Psoas muscle (tissue), 8 donors: ENCODE results near the gene AEN. TPM values are rescaled to one million over a fixed set of nuclear protein-coding genes. Genes with fewer than 3 reads are reported as not detected.

Experiments
- ATAC-seq, 4 donors: fragments of 200-7000 bp; cut with Tn5 transposase; one replicate each; pipeline ENCODE4 v1.9.1; 2020; ENCODE audit warnings: moderate library complexity in 3 of 4, mild to moderate bottlenecking in 2 of 4
- DNase-seq, 2 donors: peaks; one replicate each; pipeline ENCODE4 v3.0.0-alpha.2; 2020
- H3K27ac ChIP-seq: fragments of 200-600 bp; one replicate; pipeline ENCODE4 v1.8.0; 2022
- H3K27me3 ChIP-seq, 3 donors: fragments of 200-600 bp in 1 of 3; one replicate each; pipeline versions ENCODE4 v1.6.1 to v1.8.0; 2013 to 2022; ENCODE audit warnings: low read length in 2 of 3, mild to moderate bottlenecking in 2 of 3, moderate library complexity in 1 of 3; ENCODE audit not compliant: insufficient read depth in 3 of 3
- H3K36me3 ChIP-seq, 2 donors: fragments of 200-600 bp in 1 of 2; one replicate each; pipeline versions ENCODE4 v1.6.1 to v1.8.0; 2013 to 2022; ENCODE audit warnings: low read depth in 1 of 2, mild to moderate bottlenecking in 1 of 2, moderate library complexity in 1 of 2; ENCODE audit not compliant: insufficient read depth in 1 of 2
- H3K4me1 ChIP-seq: fragments of 200-600 bp; one replicate; pipeline ENCODE4 v1.8.0; 2022
- H3K4me3 ChIP-seq: fragments of 200-600 bp; one replicate; pipeline ENCODE4 v1.8.0; 2022; ENCODE audit warnings: mild to moderate bottlenecking
- H3K9me3 ChIP-seq: fragments of 200-600 bp; one replicate; pipeline ENCODE4 v1.8.0; 2022
- WGBS, 3 donors: extraction: QIAGEN DNeasy Blood & Tissue Kit; methylation state at CpG; one replicate each; pipeline versions ENCODE4 v1.1.6 to v1.1.7; 2013; 5-methylcytosine and 5-hydroxymethylcytosine counted together
- intact Hi-C, 2 donors: fragments of 100-400 bp; cut with DNase I; formaldehyde crosslinking; loops; one replicate each; pipeline versions ENCODE4 v1.11.0 to v1.14.2; 2022
- polyA plus RNA-seq, 3 donors: library from polyadenylated mRNA; stranded (reverse); fragments of 200-250 nt; gene quantifications; one replicate each; pipeline ENCODE4 v1.2.3, GENCODE V29; 2013
- total RNA-seq, 4 donors: library from RNA; stranded (reverse); fragmentation: NEBNext Ultra II Directional in 2 of 4; extraction: Animal tissue kit (Norgen Biotek cat#: 25700) in 2 of 4; gene quantifications; one replicate each; pipeline versions ENCODE4 v1.2.1 to v1.2.4, GENCODE V29; 2021 to 2023
- TF ChIP-seq, protein P1 (sequence below): fragments of 200-600 bp; IDR thresholded peaks from one replicate; pipeline ENCODE4 v1.8.0; 2022; ENCODE audit warnings: antibody characterized with exemption
- donor health status: healthy with polysubstance abuse.
- donor health status: DM: no; HTN: no; CAD: no; lungs with moderate emphysema.
- donor health status: Bipolar disorder and iron deficiency.
- donor health status: healthy.
- donor health status: DM: yes; HTN: yes; CAD: no.
- donor health status: DM: no; HTN: no; CAD: no.
- donor health status: DM: no; HTN: no; CAD: no.
- donor health status: DM: yes; HTN: yes; CAD: no.

The AEN gene
- total and polyA plus RNA-seq, 7 donors, result 10.1 to 46.6 (median 32.2) TPM

DNA sequence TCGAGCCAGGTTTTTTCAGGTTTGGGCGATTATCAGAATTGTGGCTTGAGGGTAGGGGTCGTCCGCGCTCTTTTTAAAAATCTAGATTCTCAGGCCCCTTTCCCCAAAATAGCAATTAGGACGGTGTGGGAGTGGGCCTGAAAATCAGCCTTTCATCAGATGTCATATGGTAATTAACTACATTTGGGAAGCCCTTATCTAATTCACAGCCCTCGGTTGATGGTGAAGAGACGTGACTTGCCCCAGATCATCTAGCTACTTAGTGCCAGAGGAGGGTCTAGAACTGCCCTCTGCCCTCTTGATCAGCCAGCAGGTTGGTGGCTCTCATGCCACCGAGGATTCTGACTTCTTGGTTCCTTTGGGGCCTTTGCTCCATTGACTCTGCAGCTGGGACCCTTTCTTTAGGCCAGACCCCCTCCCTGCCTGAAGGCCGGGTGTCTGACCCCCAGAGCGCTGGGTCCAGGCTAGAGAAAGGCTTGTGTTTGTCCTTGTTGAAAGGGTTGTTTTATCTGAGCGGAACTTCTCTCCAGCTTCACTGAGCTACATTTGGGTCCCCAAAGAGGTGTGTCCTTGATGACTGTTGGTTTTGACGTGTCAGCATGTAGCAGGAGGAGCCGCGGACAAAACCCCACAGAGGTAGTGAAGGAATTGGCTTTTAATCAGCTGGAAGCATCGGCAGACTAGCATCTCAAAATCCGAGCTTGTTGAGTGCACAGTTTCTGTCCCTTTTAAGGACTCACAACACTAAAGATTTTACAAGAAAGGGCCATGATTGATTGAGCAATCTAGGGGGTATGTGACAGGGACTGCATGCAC is 857 bp downstream of the AEN start:
- 28 to 31% (median 29%) methylated on average over 17 of the region's 17 CpGs for WGBS, 3 donors
- Histone ChIP-seq H3K4me1 (peaks cover 26% of the 10 kb centered on the region), H3K9me3 (no peaks in the 10 kb centered on the region), H3K4me3 (peak overlapping the region; percentile 74), H3K27ac (peak overlapping the region; percentile 92), H3K36me3 (peaks cover 0 to 18% of the 10 kb centered on the region in 2 donors), H3K27me3 (no peaks in the 10 kb centered on the region)
- ATAC-seq, result peak in 1 of 4 donors; percentile 20
- DNase-seq, result no peak
- TF ChIP-seq, protein P1, sequence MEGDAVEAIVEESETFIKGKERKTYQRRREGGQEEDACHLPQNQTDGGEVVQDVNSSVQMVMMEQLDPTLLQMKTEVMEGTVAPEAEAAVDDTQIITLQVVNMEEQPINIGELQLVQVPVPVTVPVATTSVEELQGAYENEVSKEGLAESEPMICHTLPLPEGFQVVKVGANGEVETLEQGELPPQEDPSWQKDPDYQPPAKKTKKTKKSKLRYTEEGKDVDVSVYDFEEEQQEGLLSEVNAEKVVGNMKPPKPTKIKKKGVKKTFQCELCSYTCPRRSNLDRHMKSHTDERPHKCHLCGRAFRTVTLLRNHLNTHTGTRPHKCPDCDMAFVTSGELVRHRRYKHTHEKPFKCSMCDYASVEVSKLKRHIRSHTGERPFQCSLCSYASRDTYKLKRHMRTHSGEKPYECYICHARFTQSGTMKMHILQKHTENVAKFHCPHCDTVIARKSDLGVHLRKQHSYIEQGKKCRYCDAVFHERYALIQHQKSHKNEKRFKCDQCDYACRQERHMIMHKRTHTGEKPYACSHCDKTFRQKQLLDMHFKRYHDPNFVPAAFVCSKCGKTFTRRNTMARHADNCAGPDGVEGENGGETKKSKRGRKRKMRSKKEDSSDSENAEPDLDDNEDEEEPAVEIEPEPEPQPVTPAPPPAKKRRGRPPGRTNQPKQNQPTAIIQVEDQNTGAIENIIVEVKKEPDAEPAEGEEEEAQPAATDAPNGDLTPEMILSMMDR, result no peak
- intact Hi-C loops, result loop anchor here in 1 of 2 donors (5.0 kb wide), 1 partner anchor 275 kb away; the partner anchor contains the start of gene HAPLN3

DNA sequence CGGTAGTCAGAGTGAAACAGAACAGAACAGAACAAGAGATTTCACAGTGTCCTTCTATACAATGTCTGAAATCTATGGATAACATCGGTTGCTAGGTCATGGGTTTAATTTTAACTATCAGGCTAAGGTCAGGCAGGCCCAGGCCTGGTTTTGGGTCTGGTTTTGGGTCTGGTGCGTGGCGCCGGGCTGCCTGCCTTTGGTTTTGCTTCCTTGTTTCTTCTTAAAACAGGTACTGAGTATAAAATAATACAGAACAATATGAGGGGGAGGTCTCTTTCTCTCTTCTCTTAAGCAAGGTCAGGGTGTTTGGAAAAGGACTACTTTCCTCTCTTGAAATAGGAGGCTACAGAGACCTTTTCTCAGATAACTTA is 1.4 kb downstream of the AEN start:
- ATAC-seq (no peak), DNase-seq (no peak)
- Histone ChIP-seq H3K27me3 (no peaks in the 10 kb centered on the region), H3K4me3 (peak overlapping the region; percentile 74), H3K9me3 (no peaks in the 10 kb centered on the region), H3K36me3 (peaks cover 0 to 23% of the 10 kb centered on the region in 2 donors), H3K4me1 (peaks cover 30% of the 10 kb centered on the region), H3K27ac (peak overlapping the region; percentile 92)
- WGBS, 3 donors, result 68 to 74% (median 71%) methylated on average over 5 of the region's 5 CpGs
- intact Hi-C loops, result loop anchor here in 1 of 2 donors (5.0 kb wide), 1 partner anchor 275 kb away; the partner anchor contains the start of gene HAPLN3
- TF ChIP-seq, protein P1, result no peak

- H3K9me3 ChIP-seq, result no peaks in the 10 kb centered on the region
- peaks cover 34% of the 10 kb centered on the region for H3K4me1 ChIP-seq
- DNase-seq (no peak), ATAC-seq (peak in 3 of 4 donors; percentile 28 to 44 (median 36))
- intact Hi-C loops, result loop anchor here in 1 of 2 donors (5.0 kb wide), 1 partner anchor 274 kb away; the partner anchor contains the start of gene HAPLN3
- WGBS, 3 donors, result 72 to 84% (median 81%) methylated on average over 2 of the region's 2 CpGs
- H3K27ac ChIP-seq, result peak overlapping the region; percentile 92
- no peaks in the 10 kb centered on the region for H3K27me3 ChIP-seq
- peak overlapping the region; percentile 74 for H3K4me3 ChIP-seq
- H3K36me3 ChIP-seq, result peaks cover 0 to 28% of the 10 kb centered on the region in 2 donors
- TF ChIP-seq, protein P1, result no peak
Observed at GRCh38 chr15:88623061-88623460, 1.9 kb downstream of the AEN start.

GRCh38 chr15:88623632-88624031 is 2.5 kb downstream of the AEN start:
- DNase-seq (no peak), ATAC-seq (no peak)
- Histone ChIP-seq H3K4me3 (no peak overlapping the region), H3K27ac (no peak overlapping the region), H3K9me3 (no peaks in the 10 kb centered on the region), H3K36me3 (peaks cover 0 to 34% of the 10 kb centered on the region in 2 donors), H3K4me1 (peaks cover 34% of the 10 kb centered on the region), H3K27me3 (no peaks in the 10 kb centered on the region)
- WGBS, 3 donors, result 95 to 97% (median 96%) methylated on average over 2 to 3 of the region's 3 CpGs
- intact Hi-C loops, result loop anchor here in 1 of 2 donors (5.0 kb wide), 1 partner anchor 274 kb away; the partner anchor contains the start of gene HAPLN3
- TF ChIP-seq, protein P1, result no peak
